HG03066 (cell line): Measurements from ENCODE around the gene ADIRF.
"Not testable (repeated sequence)": the region's sequence is repeated elsewhere in the genome, so short reads cannot be mapped to it uniquely, and the experiment has no call there.

Experiments
- ATAC-seq: cut with Tn5 transposase; IDR thresholded peaks from one replicate; pipeline ENCODE4 v1.9.1; 2021; ENCODE audit warnings: low read depth; ENCODE audit not compliant: unreplicated experiment

Gene ADIRF

GRCh38 chr10:86945361-86946212 lies 22.7 kb upstream of the ADIRF start:
- no peak for ATAC-seq

- no peak for ATAC-seq
Measured at GRCh38 chr10:86946213-86947155, 21.8 kb upstream of the ADIRF start.

GRCh38 chr10:86947806-86948205 lies 20.5 kb upstream of the ADIRF start:
- not testable (repeated sequence) for ATAC-seq

GRCh38 chr10:86950349-86950748 lies 17.9 kb upstream of the ADIRF start:
- no peak for ATAC-seq

GRCh38 chr10:86951184-86951761 lies 17.0 kb upstream of the ADIRF start:
- no peak for ATAC-seq

GRCh38 chr10:86952106-86952505 lies 16.2 kb upstream of the ADIRF start:
- ATAC-seq: no peak

GRCh38 chr10:86952697-86953096 lies 15.6 kb upstream of the ADIRF start:
- not testable (repeated sequence) for ATAC-seq

- ATAC-seq: no peak
Measured at GRCh38 chr10:86953747-86954680, 14.3 kb upstream of the ADIRF start.

GRCh38 chr10:86954681-86955500 lies 13.4 kb upstream of the ADIRF start:
- ATAC-seq: no peak

- no peak for ATAC-seq
Measured at GRCh38 chr10:86955501-86956194, 12.6 kb upstream of the ADIRF start.

GRCh38 chr10:86956195-86956847 lies 12.0 kb upstream of the ADIRF start:
- ATAC-seq: no peak

GRCh38 chr10:86956848-86957448 lies 11.3 kb upstream of the ADIRF start:
- ATAC-seq: no peak

GRCh38 chr10:86957471-86958115 lies 10.7 kb upstream of the ADIRF start, which contains the start of gene MMRN2:
Gene MMRN2, minus strand, starts transcription at chr10:86957615. Its CDS starts 74 bp downstream, at chr10:86957541.
- ATAC-seq: no peak

- ATAC-seq: no peak
Measured at GRCh38 chr10:86958116-86958900, 10.0 kb upstream of the ADIRF start, which contains the start of gene SNCG. Gene SNCG, plus strand, starts transcription at chr10:86958599. Its CDS starts 99 bp downstream, at chr10:86958698.

- no peak for ATAC-seq
Measured at GRCh38 chr10:86958901-86959736, 9.2 kb upstream of the ADIRF start.

- ATAC-seq: no peak
Measured at GRCh38 chr10:86959737-86960002, 8.6 kb upstream of the ADIRF start.
